Stimulated activated effector memory CD8-positive, alpha-beta T cell treated with anti-CD3 and anti-CD28 coated beads, Interleukin-12 subunit alpha, Interleukin-12 subunit beta, amount 100 ng/mL, for 72 hours (primary cell): ENCODE measurements around the gene ACCSL.

Experiments used
- ATAC-seq: fragments of 150-1000 bp; cut with Tn5 transposase; 2 replicates; pipeline ENCODE4 v1.10.0; 2021
- DNase-seq, 2 donors: peaks; one replicate each; pipeline ENCODE4 v3.0.0; 2021 to 2022; ENCODE audit warnings: low spot score in 2 of 2
- H3K27ac Mint-ChIP-seq: one replicate; pipeline ENCODE4 v1.8.0; 2022; ENCODE audit warnings: mild to moderate bottlenecking, mixed read lengths
- H3K36me3 Mint-ChIP-seq: one replicate; pipeline ENCODE4 v1.8.0; 2022; ENCODE audit warnings: mild to moderate bottlenecking, mixed read lengths
- H3K4me1 Mint-ChIP-seq: one replicate; pipeline ENCODE4 v1.8.0; 2022; ENCODE audit warnings: mixed read lengths
- H3K4me3 Mint-ChIP-seq: one replicate; pipeline ENCODE4 v1.8.0; 2022; ENCODE audit warnings: mild to moderate bottlenecking, mixed read lengths
- H3K9me3 Mint-ChIP-seq: one replicate; pipeline ENCODE4 v1.8.0; 2022; ENCODE audit warnings: mixed read lengths

ACCSL gene

GRCh38 chr11:44047931-44048431 is at the start of gene ACCSL:
ACCSL (plus strand) TSS chr11:44047981; CDS start chr11:44048037, 56 bp downstream.
- no peaks in the 10 kb centered on the region for H3K9me3 Mint-ChIP-seq
- no peak for DNase-seq
- no peak within 1 kb of the TSS for H3K4me3 Mint-ChIP-seq
- H3K36me3 Mint-ChIP-seq, result no peaks in the 10 kb centered on the region
- no peak for ATAC-seq
- no peaks in the 10 kb centered on the region for H3K4me1 Mint-ChIP-seq
- no peak within 1 kb of the TSS for H3K27ac Mint-ChIP-seq

- DNase-seq (no peak), ATAC-seq (no peak)
- H3K36me3 Mint-ChIP-seq, result no peaks in the 10 kb centered on the region
- H3K9me3 Mint-ChIP-seq, result no peaks in the 10 kb centered on the region
- H3K4me1 Mint-ChIP-seq, result no peaks in the 10 kb centered on the region
- H3K27ac Mint-ChIP-seq, result no peak overlapping the region
- no peak overlapping the region for H3K4me3 Mint-ChIP-seq
Observed at GRCh38 chr11:43998308-43998707, 49.5 kb upstream of the ACCSL start.

- no peak overlapping the region for H3K4me3 Mint-ChIP-seq
- DNase-seq, result no peak
- no peaks in the 10 kb centered on the region for H3K36me3 Mint-ChIP-seq
- H3K4me1 Mint-ChIP-seq, result no peaks in the 10 kb centered on the region
- H3K27ac Mint-ChIP-seq, result no peak overlapping the region
- no peaks in the 10 kb centered on the region for H3K9me3 Mint-ChIP-seq
- no peak for ATAC-seq
Observed at GRCh38 chr11:44000731-44001130, 47.0 kb upstream of the ACCSL start.

GRCh38 chr11:44002191-44003093 is 45.3 kb upstream of the ACCSL start:
- DNase-seq, result no peak
- Mint-ChIP-seq H3K4me3 (no peak overlapping the region), H3K4me1 (no peaks in the 10 kb centered on the region), H3K36me3 (no peaks in the 10 kb centered on the region), H3K27ac (no peak overlapping the region), H3K9me3 (no peaks in the 10 kb centered on the region)
- no peak for ATAC-seq

GRCh38 chr11:44003736-44004451 is 43.9 kb upstream of the ACCSL start:
- Mint-ChIP-seq H3K4me3 (no peak overlapping the region), H3K27ac (no peak overlapping the region), H3K36me3 (no peaks in the 10 kb centered on the region), H3K9me3 (no peaks in the 10 kb centered on the region), H3K4me1 (no peaks in the 10 kb centered on the region)
- DNase-seq, result no peak
- ATAC-seq, result no peak

GRCh38 chr11:44004452-44005062 is 43.2 kb upstream of the ACCSL start:
- Mint-ChIP-seq H3K36me3 (no peaks in the 10 kb centered on the region), H3K4me1 (no peaks in the 10 kb centered on the region), H3K27ac (no peak overlapping the region), H3K9me3 (no peaks in the 10 kb centered on the region), H3K4me3 (no peak overlapping the region)
- no peak for ATAC-seq
- no peak for DNase-seq

- Mint-ChIP-seq H3K4me1 (no peaks in the 10 kb centered on the region), H3K4me3 (no peak overlapping the region), H3K9me3 (no peaks in the 10 kb centered on the region), H3K27ac (no peak overlapping the region), H3K36me3 (no peaks in the 10 kb centered on the region)
- DNase-seq, result no peak
- no peak for ATAC-seq
Observed at GRCh38 chr11:44005063-44005701, 42.6 kb upstream of the ACCSL start.

GRCh38 chr11:44005956-44006355 is 41.8 kb upstream of the ACCSL start:
- no peak for DNase-seq
- no peaks in the 10 kb centered on the region for H3K36me3 Mint-ChIP-seq
- no peak overlapping the region for H3K4me3 Mint-ChIP-seq
- no peak for ATAC-seq
- no peaks in the 10 kb centered on the region for H3K4me1 Mint-ChIP-seq
- no peaks in the 10 kb centered on the region for H3K9me3 Mint-ChIP-seq
- H3K27ac Mint-ChIP-seq, result no peak overlapping the region

GRCh38 chr11:44006917-44007361 is 40.8 kb upstream of the ACCSL start:
- Mint-ChIP-seq H3K9me3 (no peaks in the 10 kb centered on the region), H3K36me3 (no peaks in the 10 kb centered on the region), H3K4me3 (no peak overlapping the region), H3K27ac (no peak overlapping the region), H3K4me1 (no peaks in the 10 kb centered on the region)
- ATAC-seq (no peak), DNase-seq (no peak)

GRCh38 chr11:44007481-44008087 is 40.2 kb upstream of the ACCSL start:
- H3K4me3 Mint-ChIP-seq, result no peak overlapping the region
- DNase-seq, result no peak
- H3K9me3 Mint-ChIP-seq, result no peaks in the 10 kb centered on the region
- H3K36me3 Mint-ChIP-seq, result no peaks in the 10 kb centered on the region
- H3K4me1 Mint-ChIP-seq, result no peaks in the 10 kb centered on the region
- ATAC-seq, result no peak
- no peak overlapping the region for H3K27ac Mint-ChIP-seq

- Mint-ChIP-seq H3K4me3 (no peak overlapping the region), H3K4me1 (no peaks in the 10 kb centered on the region)
- no peak for ATAC-seq
Observed at GRCh38 chr11:44008088-44008501, 39.7 kb upstream of the ACCSL start.

GRCh38 chr11:44008698-44009097 is 39.1 kb upstream of the ACCSL start:
- Mint-ChIP-seq H3K4me1 (no peaks in the 10 kb centered on the region), H3K27ac (no peak overlapping the region), H3K4me3 (no peak overlapping the region), H3K36me3 (no peaks in the 10 kb centered on the region), H3K9me3 (no peaks in the 10 kb centered on the region)
- ATAC-seq, result no peak
- no peak for DNase-seq

More at GRCh38 chr11:44008088-44008501, 39.7 kb upstream of the ACCSL start:
- no peak overlapping the region for H3K27ac Mint-ChIP-seq
- H3K36me3 Mint-ChIP-seq, result no peaks in the 10 kb centered on the region
- DNase-seq, result no peak
- H3K9me3 Mint-ChIP-seq, result no peaks in the 10 kb centered on the region

GRCh38 chr11:44010789-44011251 is 37.0 kb upstream of the ACCSL start:
- H3K36me3 Mint-ChIP-seq, result no peaks in the 10 kb centered on the region
- DNase-seq, result no peak
- H3K27ac Mint-ChIP-seq, result no peak overlapping the region
- no peaks in the 10 kb centered on the region for H3K9me3 Mint-ChIP-seq
- H3K4me1 Mint-ChIP-seq, result no peaks in the 10 kb centered on the region
- ATAC-seq, result no peak
- no peak overlapping the region for H3K4me3 Mint-ChIP-seq

- ATAC-seq (no peak), DNase-seq (no peak)
- H3K9me3 Mint-ChIP-seq, result no peaks in the 10 kb centered on the region
Observed at GRCh38 chr11:44011797-44012196, 36.0 kb upstream of the ACCSL start.

More at GRCh38 chr11:44011797-44012196, 36.0 kb upstream of the ACCSL start:
- Mint-ChIP-seq H3K36me3 (no peaks in the 10 kb centered on the region), H3K4me3 (no peak overlapping the region), H3K4me1 (no peaks in the 10 kb centered on the region), H3K27ac (no peak overlapping the region)
